MM.1S (cell line): ENCODE results near the gene AHRR.

Source experiments
- DNase-seq: peaks from one replicate; pipeline ENCODE4 v3.0.0-alpha.2; 2015
- H2AFZ ChIP-seq: fragments of 300-600 bp; sonication (generic); 2 replicates; pipeline ENCODE4 v1.6.0; 2016; ENCODE audit warnings: antibody characterized with exemption, low read length
- H3F3A ChIP-seq: fragments of 300-600 bp; sonication (generic); 2 replicates; pipeline ENCODE4 v1.6.1; 2016; ENCODE audit warnings: mild to moderate bottlenecking, antibody characterized with exemption, low read length, moderate library complexity, mixed read lengths; ENCODE audit not compliant: insufficient read depth
- H3K27ac ChIP-seq: fragments of 300-600 bp; sonication (generic); 2 replicates; pipeline ENCODE4 v1.5.1; 2016; ENCODE audit warnings: mild to moderate bottlenecking, low read length
- H3K27me3 ChIP-seq: fragments of 300-600 bp; sonication (generic); replicated peaks from 2 replicates; pipeline ENCODE4 v1.6.0; 2016; ENCODE audit warnings: low read length; ENCODE audit not compliant: insufficient read depth
- H3K36me3 ChIP-seq: fragments of 300-600 bp; sonication (generic); replicated peaks from 2 replicates; pipeline ENCODE4 v1.6.1; 2016; ENCODE audit warnings: mild to moderate bottlenecking, low read length, mixed read lengths; ENCODE audit not compliant: insufficient read depth
- H3K4me1 ChIP-seq: fragments of 300-600 bp; sonication (generic); 2 replicates; pipeline ENCODE4 v1.6.1; 2016; ENCODE audit warnings: low read length, mixed read lengths
- H3K4me2 ChIP-seq: fragments of 300-600 bp; sonication (generic); 2 replicates; pipeline ENCODE4 v1.6.0; 2016; ENCODE audit warnings: low read depth, low read length
- H3K4me3 ChIP-seq: fragments of 300-600 bp; sonication (generic); 2 replicates; pipeline ENCODE4 v1.5.1; 2016; ENCODE audit warnings: low read length, mixed read lengths
- H3K79me2 ChIP-seq: fragments of 300-600 bp; sonication (generic); 2 replicates; pipeline ENCODE4 v1.6.1; 2016; ENCODE audit warnings: mixed run types, low read length, mixed read lengths
- H3K9ac ChIP-seq: fragments of 300-600 bp; sonication (generic); 2 replicates; pipeline ENCODE4 v1.6.1; 2016; ENCODE audit warnings: low read length, mixed read lengths
- H3K9me2 ChIP-seq: fragments of 300-600 bp; sonication (generic); replicated peaks from 2 replicates; pipeline ENCODE4 v1.6.1; 2016; ENCODE audit warnings: mild to moderate bottlenecking, low read length, mixed read lengths; ENCODE audit not compliant: insufficient read depth
- H3K9me3 ChIP-seq: fragments of 300-600 bp; sonication (generic); replicated peaks from 2 replicates; pipeline ENCODE4 v1.6.1; 2016; ENCODE audit warnings: mild to moderate bottlenecking, low read length, mixed read lengths; ENCODE audit not compliant: insufficient read depth
- H4K20me1 ChIP-seq: fragments of 300-600 bp; sonication (generic); 2 replicates; pipeline ENCODE4 v1.6.1; 2016; ENCODE audit warnings: mild to moderate bottlenecking, low read length, moderate library complexity, mixed read lengths; ENCODE audit not compliant: insufficient read depth
- CTCF ChIP-seq: fragments of 300-600 bp; sonication (generic); IDR thresholded peaks from 2 replicates; pipeline ENCODE4 v1.5.1; 2016; ENCODE audit warnings: antibody characterized with exemption, low read length, mixed read lengths
- EZH2 ChIP-seq: fragments of 300-600 bp; sonication (generic); optimal IDR thresholded peaks from 2 replicates; pipeline ENCODE3; 2017; ENCODE audit warnings: low read depth, mild to moderate bottlenecking, antibody characterized with exemption, low read length, mixed read lengths
- EZH2phosphoT487 ChIP-seq: fragments of 300-600 bp; sonication (generic); IDR thresholded peaks from 2 replicates; pipeline ENCODE4 v1.6.1; 2018; ENCODE audit warnings: antibody characterized with exemption, low read length

Gene AHRR

GRCh38 chr5:387491-388265 lies 66.2 kb downstream of the AHRR start:
- no peaks in the 10 kb centered on the region for H3F3A ChIP-seq
- no peaks in the 10 kb centered on the region for H3K4me1 ChIP-seq
- TF ChIP-seq CTCF (no peak), EZH2 (no peak), EZH2phosphoT487 (no peak)
- no peak overlapping the region for H3K9ac ChIP-seq
- no peak overlapping the region for H2AFZ ChIP-seq
- no peaks in the 10 kb centered on the region for H3K9me2 ChIP-seq
- DNase-seq, result no peak
- no peak overlapping the region for H3K4me3 ChIP-seq
- H3K27ac ChIP-seq, result no peak overlapping the region
- H3K27me3 ChIP-seq, result no peaks in the 10 kb centered on the region
- H3K9me3 ChIP-seq, result no peaks in the 10 kb centered on the region
- H4K20me1 ChIP-seq, result no peaks in the 10 kb centered on the region
- no peaks in the 10 kb centered on the region for H3K36me3 ChIP-seq
- no peaks in the 10 kb centered on the region for H3K79me2 ChIP-seq
- no peak overlapping the region for H3K4me2 ChIP-seq

GRCh38 chr5:388266-389196 lies 67.0 kb downstream of the AHRR start:
- TF ChIP-seq CTCF (no peak), EZH2 (no peak), EZH2phosphoT487 (no peak)
- Histone ChIP-seq H3K79me2 (no peaks in the 10 kb centered on the region), H3K9me3 (no peaks in the 10 kb centered on the region), H2AFZ (no peak overlapping the region), H3K4me3 (no peak overlapping the region), H3K4me2 (no peak overlapping the region), H3K27me3 (no peaks in the 10 kb centered on the region), H4K20me1 (no peaks in the 10 kb centered on the region), H3K27ac (no peak overlapping the region), H3K4me1 (no peaks in the 10 kb centered on the region), H3F3A (no peaks in the 10 kb centered on the region), H3K36me3 (no peaks in the 10 kb centered on the region), H3K9me2 (no peaks in the 10 kb centered on the region), H3K9ac (no peak overlapping the region)
- no peak for DNase-seq

- H3K4me2 ChIP-seq, result no peak overlapping the region
- no peaks in the 10 kb centered on the region for H3K79me2 ChIP-seq
- H3K36me3 ChIP-seq, result no peaks in the 10 kb centered on the region
- H2AFZ ChIP-seq, result no peak overlapping the region
- H3K27me3 ChIP-seq, result no peaks in the 10 kb centered on the region
- no peak overlapping the region for H3K9ac ChIP-seq
- no peaks in the 10 kb centered on the region for H3K9me2 ChIP-seq
- H3K4me1 ChIP-seq, result no peaks in the 10 kb centered on the region
- TF ChIP-seq EZH2 (no peak), EZH2phosphoT487 (no peak), CTCF (no peak)
- no peak overlapping the region for H3K4me3 ChIP-seq
- H3K9me3 ChIP-seq, result no peaks in the 10 kb centered on the region
- no peak overlapping the region for H3K27ac ChIP-seq
- no peaks in the 10 kb centered on the region for H4K20me1 ChIP-seq
- no peak for DNase-seq
- H3F3A ChIP-seq, result no peaks in the 10 kb centered on the region
Measured at GRCh38 chr5:389197-389821, 67.8 kb downstream of the AHRR start.
